T follicular helper cell (primary cell): ENCODE results near the gene DCDC2.
"Not testable (repeated sequence)": the region's sequence is repeated elsewhere in the genome, so short reads cannot be mapped to it uniquely, and the experiment has no call there.

ENCODE experiments used
- DNase-seq: peaks from one replicate; pipeline ENCODE4 v3.0.0-alpha.2; 2020; ENCODE audit warnings: low read depth

DCDC2 gene

DNA sequence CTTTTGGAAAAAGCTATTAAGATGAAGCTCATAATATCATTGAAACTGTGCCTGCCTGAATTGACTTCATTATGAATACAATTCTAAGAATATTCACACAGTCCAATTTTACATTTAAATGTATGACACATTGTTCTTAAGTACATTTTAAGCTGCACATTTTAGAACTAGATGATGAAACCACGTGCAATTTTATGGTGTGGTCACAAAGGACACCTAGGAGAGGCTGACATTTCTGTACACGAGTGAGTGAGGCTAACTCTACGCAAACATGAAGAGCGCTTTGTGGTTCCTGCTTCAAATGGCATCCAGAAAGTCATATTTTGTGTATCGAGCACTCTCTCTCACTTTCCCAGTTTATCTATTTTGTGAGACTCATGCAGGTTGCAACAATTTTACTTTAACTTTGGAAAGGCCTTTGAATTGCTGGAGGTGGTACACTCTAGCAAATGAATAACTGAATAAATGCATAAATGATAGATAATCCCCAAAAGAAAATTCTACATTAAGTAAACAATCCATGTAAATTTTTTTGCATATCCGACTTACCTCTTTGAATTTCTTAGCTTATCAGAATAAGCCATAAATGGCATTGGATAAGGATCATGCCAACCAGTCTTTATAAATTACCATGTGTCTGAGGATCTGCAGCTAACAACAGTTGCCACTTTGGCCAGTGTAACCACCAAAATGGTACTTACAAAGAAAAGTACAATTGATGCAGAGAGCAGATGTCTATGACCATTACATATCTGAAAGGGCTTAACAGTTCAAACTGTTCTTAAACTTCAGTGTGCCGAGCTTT, 134.5 kb downstream of the DCDC2 start:
- DNase-seq, result no peak

DNA sequence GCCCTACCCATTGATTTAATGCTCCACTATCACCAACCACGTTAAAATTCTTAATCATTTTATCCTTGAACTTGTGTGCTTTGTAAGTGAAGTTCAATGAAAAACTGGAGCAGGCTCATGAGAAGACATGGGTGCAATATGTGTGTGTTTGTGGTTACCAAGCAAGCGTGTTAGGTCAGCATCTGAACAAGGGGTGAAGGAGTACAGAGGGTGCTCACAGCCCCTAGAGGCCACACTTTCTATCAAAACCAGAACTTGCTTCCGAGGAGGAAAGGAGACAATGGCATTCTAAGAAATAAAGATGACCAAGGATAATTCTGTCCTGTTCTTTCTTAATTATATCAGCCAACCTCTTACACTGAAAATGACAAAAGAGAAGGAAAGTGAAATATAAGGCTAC, 138.2 kb downstream of the DCDC2 start:
- DNase-seq, result no peak

- DNase-seq, result no peak
Measured at GRCh38 chr6:24214984-24215383, 142.9 kb downstream of the DCDC2 start.

DNA sequence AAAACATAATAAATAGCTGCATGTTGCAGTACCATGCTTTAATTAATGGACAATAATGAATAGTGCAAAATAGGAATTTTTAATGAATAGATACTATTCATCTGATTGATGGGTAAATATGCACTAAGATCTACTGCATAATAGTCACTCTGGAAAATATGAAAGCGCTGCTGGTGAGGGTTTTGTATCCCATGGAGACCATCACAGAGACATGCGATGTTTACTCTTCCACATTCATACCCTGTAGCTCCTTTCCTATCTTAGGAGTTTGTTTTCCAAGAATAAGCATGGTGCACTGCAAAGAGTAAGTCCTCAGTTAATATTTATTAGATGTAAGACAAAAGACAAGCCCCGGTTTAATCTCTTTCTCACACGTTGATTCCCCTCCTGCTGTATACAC, 150.4 kb downstream of the DCDC2 start:
- DNase-seq, result no peak

DNA sequence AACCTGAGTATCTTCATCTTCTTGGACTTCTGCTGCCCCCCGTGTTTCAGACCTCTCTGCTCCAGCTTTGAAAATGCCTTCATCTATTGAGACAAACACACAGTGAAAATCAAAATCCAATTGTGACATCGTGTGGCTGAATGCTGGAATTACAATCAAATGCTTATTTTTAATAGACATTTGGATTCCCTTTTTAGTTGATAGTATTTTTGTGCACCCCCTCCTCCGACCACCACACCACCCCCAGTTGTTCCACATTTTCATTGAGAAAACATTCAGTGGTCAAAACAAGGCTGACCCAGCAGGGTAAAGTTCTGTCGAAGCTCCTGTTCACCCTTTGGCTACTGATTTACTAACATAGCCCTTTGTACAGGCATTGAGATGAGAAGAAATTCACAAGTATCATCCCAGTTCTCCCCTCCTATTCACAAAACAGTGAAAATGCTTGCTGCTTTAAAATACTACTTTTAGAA, 152.8 kb downstream of the DCDC2 start:
- no peak for DNase-seq

- not testable (repeated sequence) for DNase-seq
Measured at GRCh38 chr6:24204113-24204512, 153.7 kb downstream of the DCDC2 start.

DNA sequence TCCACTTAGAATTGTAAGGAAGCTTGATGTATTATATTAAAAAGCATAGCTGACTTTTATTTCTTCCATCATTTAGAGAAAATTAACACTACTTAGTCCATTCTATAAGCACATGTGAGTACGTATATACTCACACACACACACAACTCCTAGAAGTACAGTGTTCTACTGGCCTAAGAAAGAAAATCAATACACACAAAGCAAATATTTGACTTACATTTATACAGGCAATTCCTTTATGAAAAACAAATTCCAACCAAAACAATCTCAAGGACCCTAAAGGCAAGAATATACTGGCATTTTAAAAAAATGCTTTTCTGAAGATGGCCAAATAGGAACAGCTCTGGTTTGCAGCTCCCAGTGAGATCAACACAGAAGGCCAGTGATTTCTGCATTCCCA, 160.0 kb downstream of the DCDC2 start:
- DNase-seq, result no peak

- no peak for DNase-seq
Measured at GRCh38 chr6:24195836-24196597, 161.8 kb downstream of the DCDC2 start.

DNA sequence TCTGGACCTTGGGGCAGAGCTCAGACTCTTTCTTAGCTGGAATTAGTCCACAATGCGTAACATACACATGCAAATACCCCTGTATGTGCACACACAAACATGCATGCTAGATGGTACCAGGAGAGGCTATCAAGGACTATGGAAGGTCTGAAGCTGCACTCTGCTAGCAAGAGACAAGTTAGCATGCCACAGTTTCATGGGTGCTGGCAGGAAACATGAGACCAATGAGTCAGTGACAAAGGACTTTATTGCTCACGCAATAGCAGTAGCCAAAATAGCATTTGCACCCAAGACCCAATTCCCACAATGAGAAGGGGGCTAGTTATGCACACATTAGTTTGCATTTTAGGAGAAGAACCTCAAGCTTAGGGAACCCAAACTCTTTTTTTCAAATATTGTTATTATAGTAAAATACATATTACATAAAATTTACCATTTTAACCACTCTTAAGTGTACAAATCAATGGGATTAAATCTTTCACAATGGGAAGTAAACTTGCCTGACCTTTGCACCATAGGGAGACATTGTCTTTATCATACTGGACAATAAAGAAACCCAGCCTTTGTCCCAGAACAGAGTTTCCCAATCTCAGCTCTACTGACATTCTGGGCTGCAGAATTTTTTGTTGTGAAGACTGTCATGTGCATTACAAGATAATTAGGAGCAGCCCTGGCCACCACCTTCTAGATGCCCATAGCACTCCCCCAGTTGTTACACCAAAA, 162.7 kb downstream of the DCDC2 start:
- DNase-seq, result no peak

DNA sequence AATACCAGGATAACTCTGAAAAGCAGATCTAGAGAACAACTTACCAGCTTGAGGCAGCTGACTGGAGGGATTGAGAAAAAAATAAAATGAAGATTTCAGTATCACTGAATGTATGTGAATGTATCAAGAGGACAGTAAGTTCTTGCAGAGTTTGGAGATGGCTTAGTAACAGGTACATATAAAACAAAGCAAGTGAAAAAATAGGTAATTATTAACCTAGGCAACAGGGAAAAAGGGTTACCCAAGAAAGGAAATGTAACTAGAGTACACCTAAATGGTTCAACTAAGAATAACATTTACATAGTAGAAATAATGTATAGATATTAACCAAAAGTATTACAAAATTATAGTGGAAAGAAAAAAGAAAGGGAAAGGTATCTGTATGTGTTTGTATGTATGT, 164.5 kb downstream of the DCDC2 start:
- no peak for DNase-seq

DNA sequence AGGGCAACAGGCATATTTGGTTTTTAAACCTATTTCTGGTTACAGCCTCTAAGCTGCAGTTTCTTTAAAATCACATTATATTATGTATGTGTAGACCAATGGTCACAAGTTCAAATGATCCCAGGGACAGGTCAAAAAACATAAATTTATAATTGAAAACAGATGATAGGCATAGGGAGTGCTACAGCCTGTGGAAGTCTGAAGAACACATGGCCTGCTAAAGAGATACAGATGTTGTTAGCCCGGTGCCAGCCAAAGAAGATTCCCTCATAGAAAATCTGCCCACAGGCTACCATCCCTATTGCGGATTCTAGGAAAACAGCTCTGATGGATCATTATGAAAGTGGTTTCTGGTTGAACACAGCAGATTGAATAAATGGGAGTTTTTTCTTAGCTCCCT, 166.5 kb downstream of the DCDC2 start:
- DNase-seq, result no peak

DNA sequence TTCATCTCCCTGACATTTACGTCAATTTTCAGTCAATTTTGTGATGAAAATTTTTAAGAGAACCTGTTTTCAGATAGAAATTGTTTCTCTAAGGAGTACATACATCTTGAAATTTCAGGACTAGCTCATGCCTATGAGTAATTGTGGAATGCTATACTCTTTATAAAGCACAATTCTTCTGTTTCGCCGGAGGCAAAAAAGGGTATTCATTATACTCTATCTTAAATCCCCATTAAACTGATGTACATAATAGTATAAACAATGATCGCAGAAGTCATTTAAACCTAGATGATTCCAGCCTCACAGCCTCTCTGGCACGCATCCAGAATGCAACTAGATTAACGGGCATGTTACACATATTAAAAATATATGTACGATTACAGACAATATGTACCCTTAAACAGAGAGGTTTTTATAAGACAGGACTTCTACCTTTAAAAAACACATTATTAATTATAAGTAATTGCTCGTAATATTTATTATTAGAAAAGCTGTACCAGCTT, 169.2 kb downstream of the DCDC2 start:
- DNase-seq, result no peak

DNA sequence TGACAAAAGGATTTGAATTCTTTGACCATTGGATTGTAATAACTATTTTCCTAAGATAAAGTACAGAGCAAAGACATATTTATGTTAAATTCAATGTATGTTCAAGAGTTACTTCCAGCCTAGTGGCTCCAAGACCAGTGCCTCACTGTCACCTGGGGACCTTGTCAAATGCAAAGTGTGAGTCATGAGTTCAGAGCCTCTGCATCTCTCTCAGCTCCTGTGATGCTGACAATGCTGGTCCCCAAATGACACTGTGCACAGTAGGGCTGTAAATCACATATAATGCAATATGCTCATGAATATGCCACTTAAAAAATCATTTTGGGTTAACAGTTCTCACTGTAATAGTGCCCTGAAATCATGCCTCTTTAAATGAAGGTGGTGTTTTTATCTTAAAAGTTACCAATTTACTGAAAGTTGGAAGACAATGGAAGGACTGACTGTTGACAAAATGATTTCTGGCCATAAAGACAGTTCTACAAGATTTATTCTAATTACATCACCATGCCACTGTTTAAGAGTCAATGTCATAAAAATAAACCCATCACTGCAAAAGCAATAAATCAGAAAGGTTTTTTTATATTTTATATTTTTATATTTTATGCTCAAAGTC, 169.8 kb downstream of the DCDC2 start:
- no peak for DNase-seq

DNA sequence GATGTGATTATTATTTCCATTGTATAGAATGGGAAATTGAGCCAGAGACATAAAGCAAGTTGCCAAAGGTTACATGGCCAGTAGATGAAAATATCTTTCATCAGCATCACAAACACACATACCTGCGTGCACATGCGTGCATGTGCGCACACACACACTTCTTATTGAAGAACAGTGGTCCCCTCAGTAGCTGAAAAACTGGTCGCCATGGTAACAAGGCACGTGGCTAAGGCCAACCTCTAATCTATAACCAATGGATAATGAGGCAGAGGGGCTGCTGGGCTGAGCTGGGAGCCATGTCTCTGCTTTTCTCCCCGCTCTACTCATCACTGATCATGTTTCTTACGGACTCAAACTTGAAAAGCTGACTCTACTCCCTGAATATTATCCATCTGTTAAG, 171.5 kb downstream of the DCDC2 start:
- DNase-seq, result no peak

DNA sequence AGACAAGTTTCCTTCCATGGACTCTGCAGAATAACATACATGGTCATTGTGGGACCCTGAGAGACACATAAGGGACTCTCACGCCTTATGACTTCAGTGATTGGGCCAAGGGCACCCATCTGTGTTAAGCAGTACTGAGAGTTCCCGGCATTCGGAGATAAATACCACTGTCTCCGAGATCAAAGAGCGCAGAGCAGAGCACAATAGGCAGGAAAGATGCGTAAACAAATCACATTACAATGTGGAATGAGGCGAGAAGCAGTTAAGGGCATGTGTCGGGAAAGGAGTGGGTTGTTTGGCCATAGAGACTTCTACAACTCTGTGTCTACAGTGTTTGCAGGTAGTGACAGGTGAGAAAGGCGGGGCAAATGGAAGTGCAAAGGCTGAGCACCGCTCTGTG, 174.3 kb downstream of the DCDC2 start:
- DNase-seq, result no peak

DNA sequence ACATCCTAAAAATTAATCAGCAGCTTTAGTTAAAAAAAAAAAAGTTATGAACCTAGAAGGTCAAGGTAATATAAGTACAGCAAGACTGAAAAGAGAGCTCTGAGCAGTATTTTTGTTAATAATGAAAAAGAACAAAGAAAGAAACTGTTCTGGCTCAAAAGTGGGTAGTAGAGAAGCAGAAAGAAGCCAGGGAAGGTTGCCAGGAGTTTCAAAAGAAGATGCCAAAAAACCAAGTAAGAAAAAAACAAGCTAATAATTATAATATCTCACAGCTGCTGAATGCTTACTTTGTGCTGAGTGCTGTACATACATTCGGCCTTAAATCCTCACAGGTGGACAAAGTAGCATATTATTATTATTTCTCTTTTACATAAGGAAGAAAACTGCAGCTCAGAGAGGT, 200.0 kb downstream of the DCDC2 start:
- no peak for DNase-seq

- DNase-seq, result no peak
Measured at GRCh38 chr6:24154121-24154520, 203.7 kb downstream of the DCDC2 start.

- no peak for DNase-seq
Measured at GRCh38 chr6:24152014-24152413, 205.8 kb downstream of the DCDC2 start.

DNA sequence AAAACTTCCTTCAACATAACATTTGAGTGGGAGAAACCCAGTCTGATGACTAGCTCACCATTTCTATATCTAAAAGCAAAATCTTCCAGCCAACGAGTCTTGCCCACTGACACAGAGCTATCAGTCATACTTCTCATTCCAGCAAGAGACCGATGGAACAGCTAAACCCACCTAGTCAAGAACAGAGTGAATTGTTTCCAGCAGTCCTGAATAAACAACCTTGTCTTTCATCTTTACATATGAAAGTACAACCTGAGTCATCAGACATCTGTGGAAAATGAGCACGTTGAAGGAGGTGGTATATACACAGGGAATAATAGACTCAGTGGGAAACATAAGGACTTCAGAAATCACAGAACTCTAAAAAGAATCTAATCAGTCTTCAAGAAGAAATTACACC, 208.0 kb downstream of the DCDC2 start:
- no peak for DNase-seq

GRCh38 chr6:24149296-24149695, 208.6 kb downstream of the DCDC2 start:
- DNase-seq, result no peak

- DNase-seq, result no peak
Measured at GRCh38 chr6:24148684-24149083, 209.2 kb downstream of the DCDC2 start.

- no peak for DNase-seq
Measured at GRCh38 chr6:24148154-24148570, 209.7 kb downstream of the DCDC2 start.
